ENCODE results near the gene RGL3.
"Not testable (repeated sequence)": the region's sequence is repeated elsewhere in the genome, so short reads cannot be mapped to it uniquely, and the experiment has no call there.

Gene RGL3

DNA sequence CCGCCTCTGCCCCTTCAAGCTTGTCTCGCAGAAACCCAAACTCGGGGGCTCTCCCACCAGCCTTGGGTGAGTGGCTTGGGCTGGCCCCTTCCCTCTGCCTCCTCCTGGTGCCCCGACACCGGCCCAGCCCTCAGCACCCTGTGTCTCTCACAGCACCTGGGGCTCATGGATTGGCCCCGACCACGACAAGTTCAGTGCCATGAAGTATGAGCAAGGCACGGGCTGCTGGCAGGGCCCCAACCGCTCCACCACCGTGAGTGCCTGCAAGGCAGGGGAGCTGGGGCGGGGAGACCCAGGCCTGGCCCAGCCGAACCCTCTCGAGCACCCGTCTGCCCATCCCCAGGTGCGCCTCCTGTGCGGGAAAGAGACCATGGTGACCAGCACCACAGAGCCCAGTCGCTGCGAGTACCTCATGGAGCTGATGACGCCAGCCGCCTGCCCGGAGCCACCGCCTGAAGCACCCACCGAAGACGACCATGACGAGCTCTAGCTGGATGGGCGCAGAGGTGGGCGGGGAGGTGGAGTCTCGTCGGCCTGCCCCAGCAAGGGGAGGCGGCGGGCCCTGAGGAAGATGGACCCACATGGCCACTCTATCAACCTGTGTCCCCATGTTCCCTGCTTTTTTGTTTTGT, 29.9 kb upstream of the RGL3 start:
- no peak for ATAC-seq

- ATAC-seq = no peak
Observed at GRCh38 chr19:11448410-11448809, 29.3 kb upstream of the RGL3 start.

- ATAC-seq = no peak
Observed at GRCh38 chr19:11447347-11448262, 28.5 kb upstream of the RGL3 start.

GRCh38 chr19:11446652-11447301, 27.7 kb upstream of the RGL3 start:
- peak; percentile 51 to 64 for ATAC-seq

DNA sequence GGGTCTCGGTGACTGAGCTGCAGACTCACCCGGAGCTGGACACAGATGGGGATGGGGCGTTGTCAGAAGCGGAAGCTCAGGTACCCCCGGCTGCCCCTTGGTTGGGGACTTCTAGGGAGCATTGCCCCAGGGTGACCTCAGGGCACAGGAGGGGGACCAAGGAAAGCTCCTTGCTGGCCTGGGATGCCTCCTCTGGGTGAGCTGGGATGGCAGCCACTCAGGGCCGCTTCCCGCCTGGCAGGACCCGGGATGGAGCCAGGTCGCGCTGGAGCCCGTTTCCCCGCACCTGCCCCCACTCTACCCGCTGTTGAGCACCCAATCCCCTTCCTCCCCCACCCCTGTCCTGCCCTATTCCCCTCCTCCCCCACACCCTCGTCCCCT, 27.1 kb upstream of the RGL3 start:
- no peak for ATAC-seq

- no peak for ATAC-seq
Observed at GRCh38 chr19:11445141-11445540, 26.0 kb upstream of the RGL3 start.

GRCh38 chr19:11444059-11444458, 24.9 kb upstream of the RGL3 start:
- ATAC-seq = no peak

DNA sequence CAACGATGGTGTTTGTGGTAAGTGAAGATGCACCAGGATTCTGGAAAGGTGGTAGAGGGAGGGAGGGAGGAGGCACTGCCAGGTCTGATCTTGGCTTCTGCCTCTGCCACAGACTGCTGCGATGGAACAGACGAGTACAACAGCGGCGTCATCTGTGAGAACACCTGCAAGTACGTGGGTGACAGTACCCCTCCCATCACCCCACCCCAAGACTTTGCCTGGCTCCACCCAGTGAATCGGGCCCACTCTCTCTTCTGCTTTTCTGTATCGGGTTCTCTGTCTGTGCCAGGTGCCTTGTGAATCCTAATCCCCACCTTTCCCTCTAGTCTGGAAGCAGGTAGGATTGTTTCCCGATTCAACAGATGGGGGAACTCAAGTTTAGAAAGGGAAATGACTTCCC, 18.8 kb upstream of the RGL3 start:
- no peak for ATAC-seq

- ATAC-seq = no peak
Observed at GRCh38 chr19:11435833-11436313, 16.8 kb upstream of the RGL3 start.

DNA sequence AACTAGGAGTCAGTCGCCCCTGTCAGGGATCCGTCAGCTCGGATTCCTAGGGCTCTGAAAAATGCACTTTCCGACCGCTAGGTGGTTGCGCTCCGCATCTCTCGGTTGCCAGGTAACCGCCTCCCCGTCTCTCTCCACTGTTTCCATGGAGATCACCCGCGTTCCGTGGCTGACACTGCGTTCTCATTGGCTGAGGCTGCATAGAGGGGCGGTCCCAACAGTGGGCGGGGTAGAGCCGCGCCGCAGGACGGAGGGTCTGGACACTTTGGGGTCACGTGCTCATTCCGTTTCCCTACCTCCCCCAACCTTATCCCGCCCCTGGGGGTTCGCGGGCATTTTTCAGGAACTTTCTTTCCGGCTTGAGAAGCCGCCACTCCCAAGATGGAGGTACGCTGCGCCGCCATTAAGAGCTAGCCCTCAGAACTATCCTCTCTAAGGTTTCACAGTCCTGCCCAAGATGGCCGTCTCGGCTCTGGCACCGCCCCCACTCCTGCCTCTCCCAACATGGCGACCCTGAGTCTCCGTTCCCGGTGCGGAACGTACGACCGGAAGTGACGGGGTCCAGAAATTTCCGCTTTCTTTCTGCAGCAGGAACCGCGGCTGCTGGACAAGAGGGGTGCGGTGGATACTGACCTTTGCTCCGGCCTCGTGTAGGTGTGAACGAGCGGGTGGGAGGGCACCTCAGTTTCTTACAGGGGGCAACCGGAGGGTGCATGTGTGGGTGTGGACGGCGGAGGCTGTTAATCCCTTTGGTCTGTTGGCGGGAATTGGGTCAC, 16.1 kb upstream of the RGL3 start, which contains the start of the genes ODAD3 and PRKCSH:
TSS of gene ODAD3 (minus strand) at position 65 of the 776 bp plus-strand sequence. CDS start 105 bp downstream, outside the sequence.
TSS of gene PRKCSH (plus strand) at position 579 of the 776 bp plus-strand sequence. CDS start 483 bp downstream, outside the sequence.
- peak; percentile 95 for ATAC-seq

DNA sequence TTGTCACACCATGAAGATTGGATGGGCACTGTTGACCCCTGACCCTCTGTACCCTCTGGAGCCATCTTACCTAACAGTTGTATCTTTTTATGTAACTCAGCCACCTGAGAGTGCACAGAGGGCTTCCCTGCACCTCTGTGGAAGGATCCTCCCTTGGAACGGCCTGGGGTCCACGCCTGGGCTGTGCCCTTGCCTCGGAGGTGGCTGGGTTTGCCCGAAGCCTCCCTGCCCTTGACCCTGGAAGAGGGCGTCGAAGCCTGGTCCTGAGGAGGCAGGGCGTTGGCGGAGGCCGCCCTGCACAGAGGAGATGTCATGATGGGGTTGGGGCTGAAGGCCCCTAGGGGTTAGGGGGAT, 15.6 kb upstream of the RGL3 start:
- ATAC-seq = peak; percentile 0 to 2

DNA sequence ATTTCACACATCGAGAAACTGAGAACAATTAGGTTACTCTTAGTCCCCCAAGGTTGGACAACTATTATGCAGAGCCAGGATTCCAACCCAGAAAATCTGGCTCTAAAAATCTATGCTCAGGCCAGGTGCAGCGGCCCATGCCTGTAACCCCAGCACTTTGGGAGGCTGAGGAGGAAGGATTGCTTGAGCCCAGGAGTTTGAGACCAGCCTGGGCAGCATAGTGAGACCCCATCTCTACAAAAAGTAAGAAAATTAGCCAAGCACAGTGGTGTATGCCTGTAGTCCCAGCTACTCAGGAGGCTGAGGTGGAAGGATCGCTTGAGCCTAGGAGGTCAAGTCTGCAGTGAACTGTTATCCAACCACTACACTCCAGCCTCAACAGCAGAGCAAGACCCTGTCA, 14.4 kb upstream of the RGL3 start:
- ATAC-seq = not testable (repeated sequence)

- no peak for ATAC-seq
Observed at GRCh38 chr19:11426656-11427055, 7.5 kb upstream of the RGL3 start.

DNA sequence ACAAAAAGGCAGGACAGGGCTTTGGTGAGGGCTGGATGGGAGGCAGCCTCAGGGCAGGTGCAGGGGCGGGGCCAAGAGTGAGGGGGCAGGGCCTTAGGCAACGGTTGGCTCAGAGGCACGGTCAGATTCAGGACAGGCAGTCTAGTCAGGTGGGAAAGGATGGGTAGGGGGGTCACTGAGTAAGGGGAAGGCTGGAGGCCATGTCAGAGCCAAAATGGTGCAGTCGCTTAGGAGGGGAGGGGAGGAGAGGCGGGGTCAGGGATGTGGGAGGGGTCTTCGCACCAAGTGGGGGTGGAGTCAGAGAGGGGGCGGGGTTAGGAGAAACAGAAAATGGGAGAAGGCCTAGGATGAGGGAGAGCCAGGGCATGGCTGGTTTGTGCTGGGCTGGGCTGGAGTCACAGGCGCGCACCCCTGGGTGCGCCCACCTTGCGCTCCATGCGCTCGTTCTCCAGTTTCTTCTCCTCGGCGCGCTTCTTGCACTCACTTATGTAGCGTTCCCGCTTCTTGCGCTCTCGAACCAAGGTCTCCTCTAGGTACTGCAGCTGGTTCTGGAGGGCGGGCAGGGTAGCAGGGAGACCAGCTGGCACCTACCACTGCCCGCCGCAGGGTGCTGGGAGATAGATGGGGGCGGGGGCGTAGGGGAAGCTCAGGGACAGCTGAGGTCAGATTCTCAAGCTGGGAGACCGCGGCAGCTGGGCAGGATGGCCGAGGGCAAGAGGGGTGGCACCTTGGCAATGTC, 6.8 kb upstream of the RGL3 start:
- ATAC-seq = no peak

DNA sequence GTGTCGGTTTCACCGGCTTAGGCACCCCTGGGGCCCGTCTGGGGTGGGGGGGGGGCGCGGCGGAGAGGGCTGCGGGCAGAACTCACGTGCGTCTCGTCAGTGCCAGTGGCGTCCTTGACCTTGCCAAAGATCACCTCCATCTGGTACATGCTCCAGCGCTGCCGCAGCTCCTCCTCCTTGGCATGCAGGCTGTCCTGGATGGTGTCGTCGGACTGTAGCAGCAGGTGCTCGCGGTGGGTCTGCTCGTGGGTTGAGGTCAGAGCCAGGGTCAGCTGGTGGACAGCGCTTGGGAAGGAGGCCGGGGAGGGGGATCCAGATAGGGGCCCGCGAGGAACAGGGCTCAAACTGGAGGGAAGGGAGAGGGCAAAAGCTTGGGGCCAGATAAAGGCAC, 4.7 kb upstream of the RGL3 start:
- no peak for ATAC-seq

DNA sequence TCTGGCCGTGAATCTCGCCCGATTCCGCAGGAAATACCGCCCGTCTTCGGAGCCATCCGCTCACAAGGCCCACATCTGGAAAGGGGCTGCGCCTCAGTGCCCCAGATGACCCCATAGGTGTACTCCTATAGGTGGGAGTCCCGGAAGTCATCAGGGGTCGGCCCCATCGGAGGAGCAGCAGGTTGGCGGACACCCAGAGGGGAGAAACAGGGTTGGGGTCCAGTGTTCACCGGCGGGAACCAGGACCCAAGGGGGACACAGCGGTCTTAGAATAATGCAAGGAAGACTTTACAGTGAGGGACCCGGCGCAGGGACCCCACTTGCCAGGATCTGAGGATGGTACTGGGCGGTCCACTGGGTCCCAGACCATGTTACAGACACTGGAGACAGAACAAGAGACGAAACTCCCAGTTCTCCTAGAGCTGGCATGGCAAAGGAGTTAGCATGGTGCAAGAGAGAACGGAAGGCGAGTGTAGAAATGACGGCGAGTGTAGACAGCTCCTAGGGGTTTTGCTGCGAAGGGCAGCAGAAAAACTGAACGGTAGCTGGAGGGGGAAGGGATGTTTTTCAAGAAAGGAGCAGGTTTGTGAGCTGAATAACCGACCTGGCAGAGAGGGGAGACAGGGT, 4.2 kb upstream of the RGL3 start:
- no peak for ATAC-seq

GRCh38 chr19:11422163-11423065, 3.3 kb upstream of the RGL3 start:
- peak; percentile 65 to 72 for ATAC-seq

GRCh38 chr19:11421371-11422098, 2.4 kb upstream of the RGL3 start:
- ATAC-seq = peak; percentile 45 to 46
